Measurements from ENCODE around the gene CNTN4. TPM values are rescaled to one million over a fixed set of nuclear protein-coding genes. Genes with fewer than 3 reads are reported as not detected.

CNTN4 gene
- total RNA-seq, 1 experiment from 2014 or later = 1.6 TPM

GRCh38 chr3:2697589-2697988, 598.9 kb downstream of the CNTN4 start:
- H4K20me1 ChIP-seq (ENCODE audit: control insufficient read depth, insufficient read depth, insufficient read length) = no peaks in the 10 kb centered on the region
- Mint-ChIP-seq H3K36me3 (ENCODE audit: insufficient read depth in 1 of 3, low read depth in 3 of 3) (no peaks in the 10 kb centered on the region), H3K27ac (no peak overlapping the region), H3K4me1 (no peaks in the 10 kb centered on the region), H3K27me3 (ENCODE audit: low read depth) (no peaks in the 10 kb centered on the region), H3K4me3 (no peak overlapping the region), H3K9me3 (no peaks in the 10 kb centered on the region; a peak in 1 of 5 replicates)
- no peak for TF ChIP-seq CTCF (conservative IDR thresholded peaks at IDR 0.05)
- WGBS (ENCODE audit: extremely low coverage, insufficient read length, low lambda C conversion rate) = no CpG with 5 or more reads among the region's 2 CpGs
- H2BK120ac ChIP-seq (ENCODE audit: low read depth, low read length, poor library complexity, severe bottlenecking) = no peak overlapping the region
- H4K8ac ChIP-seq (replicated peaks; ENCODE audit: insufficient read length, low read depth, low read length) = no peak overlapping the region
- no peak overlapping the region for H3K18ac ChIP-seq (ENCODE audit: insufficient read length, low read depth, low read length)
- H3K23me2 ChIP-seq (ENCODE audit: insufficient read length, low read depth, low read length, poor library complexity, severe bottlenecking) = no peaks in the 10 kb centered on the region
- no peak overlapping the region for H3K4ac ChIP-seq (ENCODE audit: low read depth, low read length)
- H3K27ac ChIP-seq (ENCODE audit: insufficient read length, low read depth, low read length) = no peak overlapping the region
- no peaks in the 10 kb centered on the region for H3K4me1 ChIP-seq (ENCODE audit: insufficient read depth, low read length)
- H2BK20ac ChIP-seq (ENCODE audit: low read depth, low read length, poor library complexity, severe bottlenecking) = no peak overlapping the region
- no peak overlapping the region for H3K9ac ChIP-seq (ENCODE audit: extremely low read depth, insufficient read length, low read length)
- no peaks in the 10 kb centered on the region for H3K79me1 ChIP-seq (ENCODE audit: insufficient read depth, low read depth, low read length, poor library complexity, severe bottlenecking)
- H3T11ph ChIP-seq (ENCODE audit: low read length) = no peak overlapping the region
- no peak overlapping the region for H2AFZ ChIP-seq (ENCODE audit: low read length)
- no peak overlapping the region for H3K23ac ChIP-seq (ENCODE audit: insufficient read length, low read depth, low read length)
- H3K27me3 ChIP-seq (ENCODE audit: insufficient read depth, low read length) = no peaks in the 10 kb centered on the region
- no peak overlapping the region for H3K56ac ChIP-seq (ENCODE audit: insufficient read length, low read depth, low read length)
- no peak for DNase-seq
- no peak overlapping the region for H4K91ac ChIP-seq (ENCODE audit: insufficient read length, low read depth, low read length)
- H4K5ac ChIP-seq (ENCODE audit: insufficient read length, low read depth, low read length) = no peak overlapping the region
- no peaks in the 10 kb centered on the region for H3K79me2 ChIP-seq (ENCODE audit: insufficient read depth, low read length)
- no peak overlapping the region for H2BK15ac ChIP-seq (ENCODE audit: low read depth, low read length)
- H2AK5ac ChIP-seq (ENCODE audit: insufficient read length, low read length) = no peak overlapping the region
- H3K9me3 ChIP-seq (ENCODE audit: control insufficient read depth, low read depth, low read length) = no peaks in the 10 kb centered on the region
- no peak overlapping the region for H3K4me2 ChIP-seq (ENCODE audit: insufficient read depth, insufficient read length, low read length)
- no peak overlapping the region for H3K14ac ChIP-seq (ENCODE audit: insufficient read depth, low read length)
- no peak overlapping the region for H2BK5ac ChIP-seq (ENCODE audit: insufficient read length, low read length)
- H2BK12ac ChIP-seq (ENCODE audit: insufficient read length, low read depth, low read length) = no peak overlapping the region

Data from H9 (cell line).